ENCODE measurements around the gene FAU.

- TF ChIP-seq CTCF (IDR thresholded peaks at IDR 0.05) (no peak), POLR2A (IDR thresholded peaks at IDR 0.05; ENCODE audit: low read depth) (no peak), POLR2AphosphoS5 (IDR thresholded peaks at IDR 0.05) (no peak)
Measured at GRCh38 chr11:65114538-65115171, 7.3 kb downstream of the FAU start.

Measured in esophagus muscularis mucosa (tissue), 3 donors.